ENCODE measurements around the gene ZIC5. TPM values are rescaled to one million over a fixed set of nuclear protein-coding genes. Genes with fewer than 3 reads are reported as not detected.
"Not testable (repeated sequence)": the region's sequence is repeated elsewhere in the genome, so short reads cannot be mapped to it uniquely, and the experiment has no call there.

ZIC5 gene
- total RNA-seq, 6 experiments from 2014 or later: not detected

DNA sequence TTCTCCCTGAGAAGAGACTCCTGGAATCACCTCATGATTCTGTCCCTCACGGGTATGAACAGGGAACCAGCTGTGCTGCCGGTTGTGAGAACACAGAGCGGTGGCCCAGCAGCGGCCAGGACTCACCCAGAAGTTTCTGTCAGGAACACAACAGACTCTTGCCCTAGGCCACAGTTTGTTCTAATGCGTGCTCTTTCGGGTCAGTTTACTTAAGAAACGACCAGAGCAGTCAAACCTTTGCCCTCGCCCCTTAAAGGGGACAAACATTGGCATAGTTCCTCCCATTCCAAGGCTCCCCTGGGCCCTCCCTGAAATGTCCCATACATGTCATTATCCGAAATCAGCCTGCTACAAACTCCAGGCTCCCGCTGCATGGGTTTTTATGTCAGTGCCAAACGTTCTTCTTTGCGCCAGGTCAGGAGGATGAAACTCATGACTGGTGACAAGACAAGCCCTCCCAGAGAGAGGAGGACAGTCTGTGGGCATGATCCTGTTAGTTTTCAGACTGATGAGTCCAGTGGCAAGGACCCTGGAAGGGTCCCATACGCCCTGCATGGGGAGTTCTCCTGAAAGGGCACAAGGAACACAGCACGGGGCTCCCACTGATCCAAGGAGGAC lies 18.3 kb downstream of the ZIC5 start:
- Mint-ChIP-seq H3K4me1 (ENCODE audit: low read depth) (peaks cover 11% of the 10 kb centered on the region; the same call in 1 of the 2 replicates), H3K36me3 (ENCODE audit: low read depth) (no peaks in the 10 kb centered on the region), H3K9me3 (no peaks in the 10 kb centered on the region), H3K27me3 (ENCODE audit: insufficient read depth) (peaks cover 73% of the 10 kb centered on the region), H3K4me3 (no peak overlapping the region), H3K27ac (no peak overlapping the region)
- DNase-seq: no peak
- TF ChIP-seq, protein P1, sequence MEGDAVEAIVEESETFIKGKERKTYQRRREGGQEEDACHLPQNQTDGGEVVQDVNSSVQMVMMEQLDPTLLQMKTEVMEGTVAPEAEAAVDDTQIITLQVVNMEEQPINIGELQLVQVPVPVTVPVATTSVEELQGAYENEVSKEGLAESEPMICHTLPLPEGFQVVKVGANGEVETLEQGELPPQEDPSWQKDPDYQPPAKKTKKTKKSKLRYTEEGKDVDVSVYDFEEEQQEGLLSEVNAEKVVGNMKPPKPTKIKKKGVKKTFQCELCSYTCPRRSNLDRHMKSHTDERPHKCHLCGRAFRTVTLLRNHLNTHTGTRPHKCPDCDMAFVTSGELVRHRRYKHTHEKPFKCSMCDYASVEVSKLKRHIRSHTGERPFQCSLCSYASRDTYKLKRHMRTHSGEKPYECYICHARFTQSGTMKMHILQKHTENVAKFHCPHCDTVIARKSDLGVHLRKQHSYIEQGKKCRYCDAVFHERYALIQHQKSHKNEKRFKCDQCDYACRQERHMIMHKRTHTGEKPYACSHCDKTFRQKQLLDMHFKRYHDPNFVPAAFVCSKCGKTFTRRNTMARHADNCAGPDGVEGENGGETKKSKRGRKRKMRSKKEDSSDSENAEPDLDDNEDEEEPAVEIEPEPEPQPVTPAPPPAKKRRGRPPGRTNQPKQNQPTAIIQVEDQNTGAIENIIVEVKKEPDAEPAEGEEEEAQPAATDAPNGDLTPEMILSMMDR (IDR thresholded peaks at IDR 0.05): no peak

DNA sequence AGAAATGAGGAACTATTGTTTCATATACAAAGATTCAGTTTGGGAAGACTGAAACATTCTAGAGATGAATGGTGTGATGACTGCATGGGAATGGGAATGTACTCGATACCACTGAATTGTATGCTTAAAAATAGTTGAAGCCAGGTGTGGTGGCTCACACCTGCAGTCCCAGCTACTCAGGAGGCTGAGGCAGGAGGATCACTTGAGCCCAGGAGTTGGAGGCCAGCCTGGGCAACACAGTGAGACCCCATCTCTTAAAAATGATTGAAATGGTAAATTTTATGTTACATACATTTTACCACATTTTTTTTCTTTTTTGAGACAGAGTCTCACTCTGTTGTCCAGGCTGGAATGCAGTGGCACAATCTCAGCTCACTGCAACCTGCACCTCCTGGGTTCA lies 19.9 kb downstream of the ZIC5 start:
- not testable (repeated sequence) for H3K36me3 Mint-ChIP-seq (ENCODE audit: low read depth); H3K4me1 Mint-ChIP-seq (ENCODE audit: low read depth)

DNA sequence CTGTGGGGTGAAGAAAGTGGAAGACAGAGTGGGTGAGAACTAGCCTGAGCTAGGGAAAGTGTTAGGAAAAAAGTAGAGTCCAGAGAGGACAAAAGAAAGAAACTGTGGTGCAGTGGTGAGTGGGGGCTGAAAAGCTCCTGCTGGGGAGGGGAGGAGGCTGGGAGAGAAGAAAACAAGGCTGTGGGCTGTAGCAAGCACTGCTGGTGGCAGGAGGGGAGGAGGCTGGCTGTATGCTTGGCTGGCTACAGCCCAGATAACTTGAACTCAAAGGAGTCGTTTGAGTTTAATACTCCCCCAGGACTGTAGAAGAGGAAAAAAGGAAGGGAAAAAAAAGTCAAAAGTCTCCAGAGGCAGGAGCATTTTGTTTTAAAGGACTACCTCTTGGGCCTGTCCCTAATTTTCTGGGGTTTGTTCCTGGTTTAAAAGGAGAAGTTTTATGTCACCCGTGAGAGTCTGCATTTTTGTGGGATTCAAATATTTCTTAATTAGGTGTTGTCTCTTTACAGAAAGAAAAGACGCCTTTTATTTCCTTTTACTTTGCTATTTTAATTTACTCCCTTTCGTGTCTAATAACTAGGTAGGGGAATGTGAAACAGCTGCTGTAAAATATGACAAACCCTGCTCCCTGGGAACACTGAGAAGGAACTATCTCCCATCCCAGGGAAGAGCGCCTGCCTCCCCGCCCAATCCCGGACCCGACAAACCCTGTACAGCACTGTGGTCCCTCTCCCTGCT lies 21.7 kb downstream of the ZIC5 start:
- DNase-seq: no peak
- TF ChIP-seq, protein P1 (IDR thresholded peaks at IDR 0.05): no peak
- Mint-ChIP-seq H3K4me1 (ENCODE audit: low read depth) (no peaks in the 10 kb centered on the region), H3K9me3 (no peaks in the 10 kb centered on the region), H3K36me3 (ENCODE audit: low read depth) (no peaks in the 10 kb centered on the region), H3K27ac (no peak overlapping the region), H3K4me3 (no peak overlapping the region), H3K27me3 (ENCODE audit: insufficient read depth) (peaks cover 66% of the 10 kb centered on the region)

More for the DNA sequence above, 19.9 kb downstream of the ZIC5 start:
- DNase-seq, H3K4me3 Mint-ChIP-seq, H3K27ac Mint-ChIP-seq, H3K9me3 Mint-ChIP-seq: not testable (repeated sequence)
- peaks cover 68% of the 10 kb centered on the region for H3K27me3 Mint-ChIP-seq (ENCODE audit: insufficient read depth)

DNA sequence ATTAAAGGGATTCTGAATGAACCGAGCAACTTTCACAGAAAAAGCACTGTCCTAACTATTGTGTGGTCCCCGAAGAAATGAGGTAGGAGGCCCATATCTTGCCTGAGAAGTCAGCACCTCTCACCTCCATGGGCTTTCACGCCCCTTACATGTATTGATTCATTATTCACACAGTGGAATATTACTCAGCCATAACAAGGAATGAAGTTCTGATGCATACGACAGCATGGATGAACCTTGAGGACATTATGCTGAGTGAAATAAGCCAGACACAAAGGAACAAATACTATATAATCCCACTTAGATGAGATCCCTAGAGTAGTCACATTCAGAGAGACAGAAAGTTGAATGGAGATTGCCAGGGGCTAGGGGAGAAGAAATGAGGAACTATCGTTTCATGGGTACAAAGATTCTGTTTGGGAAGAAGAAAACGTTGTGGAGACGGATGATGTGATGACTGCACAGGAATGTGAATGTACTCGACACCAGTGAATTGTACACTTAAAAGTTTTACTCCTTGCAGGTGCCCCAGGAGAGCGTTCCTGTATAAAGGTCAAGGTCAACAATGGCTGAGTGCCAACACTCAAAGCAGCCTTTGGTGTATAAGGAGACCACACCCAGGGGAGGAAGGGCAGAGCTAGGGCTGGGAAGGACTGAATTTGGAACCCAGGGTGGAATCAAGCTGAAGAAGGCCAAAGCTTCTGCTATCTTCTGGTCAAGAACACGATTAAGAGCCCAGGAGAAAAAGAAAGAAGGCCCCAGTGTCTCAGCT lies 22.5 kb downstream of the ZIC5 start:
- Mint-ChIP-seq H3K27me3 (ENCODE audit: insufficient read depth) (peaks cover 69% of the 10 kb centered on the region), H3K27ac (no peak overlapping the region), H3K4me3 (no peak overlapping the region), H3K9me3 (no peaks in the 10 kb centered on the region), H3K36me3 (ENCODE audit: low read depth) (no peaks in the 10 kb centered on the region), H3K4me1 (ENCODE audit: low read depth) (no peaks in the 10 kb centered on the region)
- TF ChIP-seq, protein P1 (IDR thresholded peaks at IDR 0.05): no peak
- DNase-seq: no peak

DNA sequence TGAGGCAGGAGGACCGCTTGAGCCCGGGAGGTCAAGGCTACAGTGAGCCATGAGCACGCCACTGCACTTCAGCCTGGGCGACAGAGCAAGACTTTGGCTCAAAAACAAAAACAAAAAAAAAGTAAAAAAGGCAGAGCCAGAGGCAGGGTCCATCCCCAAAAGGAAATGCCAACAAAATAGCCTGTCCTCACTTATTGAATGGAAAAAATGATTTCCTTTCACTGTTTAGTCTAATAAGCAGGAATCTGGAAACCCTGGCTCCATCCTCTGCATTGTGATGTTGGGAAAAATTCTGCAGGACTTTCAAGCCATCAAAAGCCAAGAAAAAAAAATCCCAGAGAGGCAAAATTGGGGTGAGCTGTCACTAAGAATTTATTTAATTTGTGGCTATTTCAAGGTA lies 23.2 kb downstream of the ZIC5 start:
- TF ChIP-seq, protein P1 (IDR thresholded peaks at IDR 0.05): no peak
- Mint-ChIP-seq H3K9me3 (no peaks in the 10 kb centered on the region), H3K4me1 (ENCODE audit: low read depth) (no peaks in the 10 kb centered on the region), H3K4me3 (no peak overlapping the region), H3K36me3 (ENCODE audit: low read depth) (no peaks in the 10 kb centered on the region), H3K27me3 (ENCODE audit: insufficient read depth) (peaks cover 72% of the 10 kb centered on the region), H3K27ac (no peak overlapping the region)
- no peak for DNase-seq

DNA sequence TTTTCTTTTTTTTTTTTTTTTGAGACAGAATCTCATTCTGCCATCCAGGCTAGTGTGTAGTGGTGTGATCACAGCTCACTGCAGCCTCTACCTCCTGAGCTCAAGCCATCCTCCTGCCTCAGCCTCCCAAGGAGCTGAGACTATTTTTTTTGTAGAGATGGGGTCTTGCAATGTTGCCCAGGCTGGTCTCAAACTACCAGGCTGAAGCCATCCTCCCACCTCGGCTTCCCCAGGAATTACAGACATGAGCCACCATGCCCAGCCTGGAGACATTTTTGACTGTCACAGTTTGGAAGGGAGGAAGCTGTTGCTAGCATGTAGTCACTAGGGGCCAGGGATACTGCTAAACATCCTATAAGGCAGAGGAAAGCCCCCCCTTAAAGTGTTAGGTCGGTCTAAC lies 23.9 kb downstream of the ZIC5 start:
- no peak for DNase-seq
- Mint-ChIP-seq H3K27ac (no peak overlapping the region), H3K36me3 (ENCODE audit: low read depth) (no peaks in the 10 kb centered on the region), H3K4me3 (no peak overlapping the region), H3K27me3 (ENCODE audit: insufficient read depth) (peaks cover 65% of the 10 kb centered on the region), H3K9me3 (no peaks in the 10 kb centered on the region), H3K4me1 (ENCODE audit: low read depth) (no peaks in the 10 kb centered on the region)
- TF ChIP-seq, protein P1 (IDR thresholded peaks at IDR 0.05): no peak

DNA sequence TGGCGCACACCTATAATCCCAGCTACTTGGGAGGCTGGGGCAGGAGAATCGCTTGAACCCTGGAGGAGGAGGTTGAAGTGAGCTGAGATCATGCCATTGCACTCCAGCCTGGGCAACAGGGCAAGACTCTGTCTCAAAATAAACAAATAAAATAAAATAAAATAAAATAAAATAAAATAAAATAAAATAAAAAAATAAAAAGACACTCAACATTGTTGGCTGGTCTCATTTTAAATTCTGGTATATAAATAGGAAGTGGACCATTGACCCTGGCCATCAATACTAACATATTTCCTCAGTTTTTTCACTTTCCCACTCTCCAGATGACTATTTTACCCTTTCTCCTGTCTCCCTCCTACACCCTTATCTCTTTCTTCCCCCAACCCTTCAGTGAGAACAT lies 26.1 kb downstream of the ZIC5 start:
- H3K9me3 Mint-ChIP-seq; H3K27ac Mint-ChIP-seq; H3K4me3 Mint-ChIP-seq; DNase-seq; H3K4me1 Mint-ChIP-seq (ENCODE audit: low read depth); H3K36me3 Mint-ChIP-seq (ENCODE audit: low read depth): not testable (repeated sequence)
- H3K27me3 Mint-ChIP-seq (ENCODE audit: insufficient read depth): peaks cover 51% of the 10 kb centered on the region
